Astrocyte of the cerebellum (primary cell): Measurements from ENCODE around the gene TMCO2.
"Not testable (repeated sequence)": the region's sequence is repeated elsewhere in the genome, so short reads cannot be mapped to it uniquely, and the experiment has no call there.

Experiments used
- DNase-seq: peaks from one replicate; pipeline ENCODE4 v3.0.0-alpha.2; 2011; ENCODE audit warnings: low read depth
- H3K4me3 ChIP-seq: 2 replicates; pipeline ENCODE4 v1.5.1; 2011; ENCODE audit warnings: mild to moderate bottlenecking, low read depth, low read length, moderate library complexity
- in situ Hi-C: cut with HindIII; loops from 2 replicates; pipeline ENCODE4 v1.10.0; 2017; ENCODE audit warnings: low sequenced_read_pairs
- TF ChIP-seq, protein P1 (sequence below): IDR thresholded peaks from 2 replicates; pipeline ENCODE4 v1.5.1; 2012; ENCODE audit warnings: low read length, low read depth, moderate library complexity, mild to moderate bottlenecking; ENCODE audit errors: missing control alignments

The TMCO2 gene

GRCh38 chr1:40247655-40248054, at the start of gene TMCO2:
Gene TMCO2, plus strand, starts transcription at chr1:40247937. Its CDS starts 57 bp downstream, at chr1:40247994.
- H3K4me3 ChIP-seq, result no peak within 1 kb of the TSS
- DNase-seq, result no peak
- in situ Hi-C loops, result no loop called here
- TF ChIP-seq, protein P1, sequence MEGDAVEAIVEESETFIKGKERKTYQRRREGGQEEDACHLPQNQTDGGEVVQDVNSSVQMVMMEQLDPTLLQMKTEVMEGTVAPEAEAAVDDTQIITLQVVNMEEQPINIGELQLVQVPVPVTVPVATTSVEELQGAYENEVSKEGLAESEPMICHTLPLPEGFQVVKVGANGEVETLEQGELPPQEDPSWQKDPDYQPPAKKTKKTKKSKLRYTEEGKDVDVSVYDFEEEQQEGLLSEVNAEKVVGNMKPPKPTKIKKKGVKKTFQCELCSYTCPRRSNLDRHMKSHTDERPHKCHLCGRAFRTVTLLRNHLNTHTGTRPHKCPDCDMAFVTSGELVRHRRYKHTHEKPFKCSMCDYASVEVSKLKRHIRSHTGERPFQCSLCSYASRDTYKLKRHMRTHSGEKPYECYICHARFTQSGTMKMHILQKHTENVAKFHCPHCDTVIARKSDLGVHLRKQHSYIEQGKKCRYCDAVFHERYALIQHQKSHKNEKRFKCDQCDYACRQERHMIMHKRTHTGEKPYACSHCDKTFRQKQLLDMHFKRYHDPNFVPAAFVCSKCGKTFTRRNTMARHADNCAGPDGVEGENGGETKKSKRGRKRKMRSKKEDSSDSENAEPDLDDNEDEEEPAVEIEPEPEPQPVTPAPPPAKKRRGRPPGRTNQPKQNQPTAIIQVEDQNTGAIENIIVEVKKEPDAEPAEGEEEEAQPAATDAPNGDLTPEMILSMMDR, result no peak

GRCh38 chr1:40199126-40199525, 48.6 kb upstream of the TMCO2 start:
- TF ChIP-seq, protein P1, result no peak
- in situ Hi-C loops, result no loop called here
- DNase-seq, result no peak
- no peak overlapping the region for H3K4me3 ChIP-seq

DNA sequence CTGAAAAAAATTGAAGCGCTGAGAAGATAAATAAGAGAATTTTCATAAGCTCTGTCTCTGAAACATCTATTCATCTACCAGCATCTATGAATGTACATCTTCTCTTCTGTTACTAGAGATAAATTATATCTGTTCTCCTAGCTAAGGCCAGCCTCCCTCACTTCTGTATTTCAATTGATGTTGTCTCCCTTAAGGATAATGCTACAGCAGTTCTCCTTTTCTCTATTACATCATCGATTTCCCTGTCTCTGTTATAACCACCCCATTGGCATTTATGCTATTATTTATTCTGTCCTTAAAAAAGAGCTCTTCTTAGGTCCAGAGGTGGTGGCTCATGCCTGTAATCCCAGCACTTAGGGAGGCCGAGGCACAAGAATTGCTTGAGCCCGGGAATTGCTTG, 42.9 kb upstream of the TMCO2 start:
- DNase-seq, result no peak
- TF ChIP-seq, protein P1, result no peak
- no peak overlapping the region for H3K4me3 ChIP-seq
- in situ Hi-C loops, result no loop called here

- TF ChIP-seq, protein P1, result no peak
- in situ Hi-C loops, result no loop called here
- DNase-seq, result no peak
- no peak overlapping the region for H3K4me3 ChIP-seq
Measured at GRCh38 chr1:40210511-40211204, 37.1 kb upstream of the TMCO2 start.

GRCh38 chr1:40218333-40218732, 29.4 kb upstream of the TMCO2 start:
- DNase-seq, result no peak
- no peak overlapping the region for H3K4me3 ChIP-seq
- TF ChIP-seq, protein P1, result no peak
- in situ Hi-C loops, result no loop called here

DNA sequence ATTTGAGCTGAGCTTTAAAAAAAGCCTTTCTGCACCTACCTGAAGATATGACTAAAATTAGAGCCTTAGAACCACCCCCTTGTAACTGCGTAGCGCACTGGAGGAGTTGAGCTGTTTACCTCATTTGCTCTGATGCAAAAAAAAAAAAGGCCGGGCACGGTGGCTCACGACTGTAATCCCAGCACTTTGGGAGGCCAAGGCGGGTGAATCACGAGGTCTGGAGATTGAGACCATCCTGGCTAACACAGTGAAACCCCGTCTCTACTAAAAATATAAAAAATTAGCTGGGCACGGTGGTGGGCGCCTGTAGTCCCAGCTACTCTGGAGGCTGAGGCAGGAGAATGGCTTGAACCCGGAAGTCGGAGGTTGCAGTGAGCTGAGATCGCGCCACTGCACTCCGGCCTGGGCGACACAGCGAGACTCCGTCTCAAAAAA, 26.2 kb upstream of the TMCO2 start:
- H3K4me3 ChIP-seq, in situ Hi-C loops, DNase-seq: not testable (repeated sequence)

DNA sequence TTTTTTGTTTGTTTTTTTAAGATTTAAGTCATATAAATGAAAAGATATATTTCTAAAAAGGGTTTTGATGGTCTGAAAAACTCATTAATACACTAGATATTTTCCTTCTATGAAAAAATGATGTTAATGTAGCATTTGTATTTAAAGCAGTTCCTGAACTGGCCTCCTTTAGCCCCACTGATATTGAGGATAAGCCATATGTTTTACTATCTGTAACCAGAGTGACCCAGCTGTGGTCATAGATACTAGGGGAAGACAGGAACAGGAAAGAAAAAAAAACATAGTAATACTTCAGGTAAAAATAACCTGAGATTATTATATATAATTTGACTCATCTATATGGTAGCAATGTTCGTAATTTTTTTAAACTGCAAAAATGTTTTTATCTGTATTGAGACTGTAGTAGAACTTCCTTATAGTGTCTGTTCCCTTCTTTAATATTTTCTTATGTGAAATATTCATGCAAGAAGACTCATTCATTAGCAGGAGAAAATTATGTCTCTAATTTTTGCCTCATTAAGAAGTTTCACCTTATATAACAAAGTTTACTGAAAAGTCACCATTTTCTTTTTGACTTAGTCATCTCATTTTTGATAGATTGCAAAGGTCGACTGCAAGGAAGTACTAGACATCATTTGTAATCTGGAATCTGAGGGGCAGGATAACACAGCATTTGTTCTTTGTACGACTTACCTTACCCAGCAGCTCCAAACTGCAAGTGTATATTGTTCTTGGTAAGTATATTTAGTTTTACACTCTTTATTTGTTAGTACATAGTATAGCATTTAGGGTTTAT, 25.6 kb upstream of the TMCO2 start:
- no peak overlapping the region for H3K4me3 ChIP-seq
- TF ChIP-seq, protein P1, result no peak
- no peak for DNase-seq
- in situ Hi-C loops, result no loop called here
